GM19463 (cell line): ENCODE data around the gene TBX10.
"Not testable (repeated sequence)": the region's sequence is repeated elsewhere in the genome, so short reads cannot be mapped to it uniquely, and the experiment has no call there.

Experiments used
- ATAC-seq: cut with Tn5 transposase; IDR thresholded peaks from one replicate; pipeline ENCODE4 v1.9.1; 2021; ENCODE audit warnings: mild to moderate bottlenecking, moderate library complexity; ENCODE audit not compliant: unreplicated experiment

Gene TBX10

GRCh38 chr11:67664696-67665540 lies 25.4 kb upstream of the TBX10 start:
- ATAC-seq: no peak

- ATAC-seq: no peak
Observed at GRCh38 chr11:67664213-67664585, 24.6 kb upstream of the TBX10 start.

- ATAC-seq: no peak
Observed at GRCh38 chr11:67663532-67664212, 24.1 kb upstream of the TBX10 start.

- ATAC-seq: no peak
Observed at GRCh38 chr11:67662835-67663531, 23.4 kb upstream of the TBX10 start.

GRCh38 chr11:67662142-67662834 lies 22.7 kb upstream of the TBX10 start:
- no peak for ATAC-seq

- ATAC-seq: not testable (repeated sequence)
Observed at GRCh38 chr11:67660752-67661151, 21.2 kb upstream of the TBX10 start.

GRCh38 chr11:67659651-67660165 lies 20.1 kb upstream of the TBX10 start:
- ATAC-seq: not testable (repeated sequence)

- no peak for ATAC-seq
Observed at GRCh38 chr11:67657300-67657699, 17.7 kb upstream of the TBX10 start.

- ATAC-seq: no peak
Observed at GRCh38 chr11:67656278-67656922, 16.8 kb upstream of the TBX10 start.

GRCh38 chr11:67654225-67654624 lies 14.7 kb upstream of the TBX10 start:
- no peak for ATAC-seq

- ATAC-seq: no peak
Observed at GRCh38 chr11:67652965-67653845, 13.6 kb upstream of the TBX10 start.

- ATAC-seq: no peak
Observed at GRCh38 chr11:67651976-67652781, 12.6 kb upstream of the TBX10 start.

GRCh38 chr11:67649634-67650510 lies 10.3 kb upstream of the TBX10 start:
- no peak for ATAC-seq

GRCh38 chr11:67648796-67649613 lies 9.4 kb upstream of the TBX10 start:
- ATAC-seq: no peak

GRCh38 chr11:67648140-67648795 lies 8.7 kb upstream of the TBX10 start:
- peak; percentile 79 for ATAC-seq

GRCh38 chr11:67647471-67647870 lies 7.9 kb upstream of the TBX10 start:
- ATAC-seq: no peak
